ENCODE data around the gene WNK2.

Gene WNK2

DNA sequence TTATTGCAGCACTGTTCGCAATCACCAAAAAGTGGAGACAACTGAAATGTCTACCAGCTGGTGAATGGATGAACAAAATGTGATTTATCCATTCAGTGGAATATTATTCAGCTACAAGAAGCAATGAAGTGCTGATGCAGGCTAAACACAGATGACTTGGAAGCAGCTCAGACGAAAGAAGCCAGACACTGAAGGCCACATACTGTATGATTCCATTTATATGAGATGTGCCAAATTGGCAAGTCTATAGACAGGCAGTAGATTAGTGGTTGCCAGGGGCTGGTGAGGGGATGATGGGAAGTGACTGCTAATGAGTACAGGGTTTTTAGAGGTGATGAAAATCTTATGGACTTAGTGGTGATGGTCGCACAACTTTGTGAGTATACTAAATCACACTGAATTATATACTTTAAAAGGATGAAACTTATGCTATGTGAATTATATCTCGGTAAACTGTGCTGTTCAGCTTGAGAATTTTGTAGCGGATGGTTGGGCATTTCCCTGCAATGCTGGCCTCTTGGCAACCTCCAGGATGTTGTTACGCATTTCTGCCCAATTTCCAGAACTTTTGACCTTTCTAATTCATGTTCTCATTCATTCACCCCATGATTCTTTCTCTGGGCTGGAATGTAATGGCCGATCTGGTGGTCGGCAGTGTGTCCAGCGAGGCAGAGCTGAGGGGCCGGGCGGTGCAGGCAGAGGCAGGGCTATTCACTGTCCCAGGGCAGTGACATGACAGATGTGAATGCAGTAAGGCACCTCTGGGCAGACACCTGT lies 22.0 kb upstream of the WNK2 start:
- no peak for DNase-seq (ENCODE audit: low read depth)

DNA sequence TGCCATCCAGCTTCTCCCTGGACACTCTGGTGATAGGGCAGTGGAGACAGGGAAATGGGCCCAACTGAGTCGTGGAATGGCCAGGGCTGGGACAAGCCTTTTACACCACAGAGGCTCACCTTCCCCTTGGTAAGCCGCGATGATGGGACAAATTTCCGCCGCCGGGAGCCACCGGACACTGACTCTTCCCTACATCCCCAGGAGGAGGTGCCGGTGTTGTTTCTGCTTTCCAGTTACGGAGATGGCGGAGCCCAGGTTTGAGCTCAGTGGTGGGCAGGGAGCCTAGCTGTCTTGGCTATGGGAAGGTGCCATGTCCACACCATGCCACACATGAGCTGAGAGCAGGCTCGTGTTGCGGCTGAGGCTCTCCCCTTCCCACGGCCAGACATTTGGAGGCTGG lies 19.9 kb upstream of the WNK2 start:
- no peak for DNase-seq (ENCODE audit: low read depth)

DNA sequence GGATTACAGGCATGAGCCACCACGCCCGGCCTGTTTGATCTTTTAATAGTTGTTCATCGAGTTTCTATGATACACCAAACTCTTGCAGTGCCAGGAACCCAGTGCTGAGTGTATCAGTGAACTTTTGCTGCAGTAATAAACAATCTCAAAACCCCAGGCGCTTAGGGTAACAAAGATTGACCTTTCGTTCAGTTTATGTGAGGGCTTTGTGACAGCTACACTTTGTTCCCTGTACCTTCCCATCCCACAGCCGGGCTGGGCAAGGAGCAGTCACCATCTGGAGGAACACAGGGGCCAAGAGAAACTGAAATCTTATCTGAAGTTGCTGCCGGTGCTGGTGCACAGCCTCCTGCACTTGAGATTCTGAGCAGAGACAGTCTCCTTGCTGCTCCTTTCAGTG lies 17.2 kb upstream of the WNK2 start:
- DNase-seq (ENCODE audit: low read depth), result no peak

DNA sequence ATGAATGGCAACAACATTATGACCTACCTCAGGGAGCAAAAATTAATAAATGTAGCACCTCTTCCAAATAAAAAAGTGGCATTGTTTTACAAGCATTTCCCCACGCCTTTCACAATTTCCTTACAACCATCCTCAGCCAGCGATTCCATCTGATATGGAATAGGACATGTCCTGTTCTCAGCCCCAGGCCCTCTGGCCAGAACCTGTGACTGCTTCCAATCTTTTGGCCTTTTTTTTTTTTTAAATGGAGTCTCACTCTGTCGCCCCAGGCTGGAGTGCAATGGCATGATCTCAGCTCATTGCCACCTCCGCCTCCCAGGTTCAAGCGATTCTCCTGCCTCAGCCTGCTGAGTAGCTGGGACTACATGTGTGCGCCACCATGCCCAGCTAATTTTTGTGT lies 16.8 kb upstream of the WNK2 start:
- DNase-seq (ENCODE audit: low read depth), result no peak

DNA sequence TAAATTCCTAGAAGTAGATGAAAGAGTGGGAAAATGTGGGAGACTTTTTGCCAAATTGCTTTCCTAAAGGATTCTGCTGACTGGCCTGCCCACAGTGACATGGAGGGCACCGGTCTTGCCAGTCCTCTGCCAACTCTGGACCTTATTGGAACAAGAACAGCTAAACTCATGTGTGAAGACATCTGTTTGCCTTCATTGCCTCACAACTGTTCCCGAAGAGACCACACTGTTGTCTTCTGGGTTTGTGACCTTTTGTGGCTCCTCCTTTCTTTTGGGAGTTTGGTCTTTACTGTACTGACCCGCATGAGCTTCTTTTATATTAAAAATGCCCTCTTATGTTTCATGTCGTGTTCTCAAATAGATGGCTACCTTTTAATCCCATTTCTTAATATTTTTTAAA lies 16.1 kb upstream of the WNK2 start:
- DNase-seq (ENCODE audit: low read depth), result no peak

DNA sequence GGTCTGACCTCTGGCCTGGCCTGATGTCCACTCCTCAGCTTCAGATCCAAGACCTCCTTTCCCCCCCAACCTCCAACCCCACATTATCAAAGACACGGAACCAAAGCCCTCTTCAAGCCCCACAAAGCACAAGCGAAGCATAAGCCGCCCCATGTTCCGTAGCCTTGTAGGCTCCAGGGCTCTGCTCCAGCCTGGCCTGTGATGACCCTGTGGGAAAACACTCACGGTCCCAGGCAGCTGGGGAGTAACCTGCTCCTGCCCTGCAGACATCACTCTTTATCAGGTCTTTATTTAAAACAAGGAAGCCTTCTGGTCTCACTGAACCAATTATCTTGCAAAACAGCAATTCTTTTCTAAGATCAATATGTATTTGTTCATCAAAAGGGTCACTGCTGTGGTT lies 15.4 kb upstream of the WNK2 start:
- DNase-seq (ENCODE audit: low read depth), result no peak

DNA sequence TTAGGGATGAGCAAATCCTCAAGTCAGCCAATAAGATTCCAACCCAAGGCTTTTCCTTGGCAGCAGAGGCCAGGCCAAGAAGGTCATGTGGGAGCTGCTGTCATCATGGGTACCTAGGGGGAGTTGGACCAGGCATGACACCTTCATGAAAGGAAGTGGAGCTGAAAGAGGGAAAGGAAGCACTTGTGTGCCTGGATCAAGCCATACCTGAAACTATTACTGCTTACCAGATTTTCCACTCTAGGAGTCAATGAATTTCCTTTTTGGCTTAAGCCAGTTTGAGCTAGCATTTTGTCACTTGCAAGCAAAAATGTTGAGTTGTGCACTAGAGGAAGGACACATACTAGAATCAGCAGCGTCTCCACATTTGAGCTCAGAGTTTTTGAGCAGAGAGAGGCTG lies 14.5 kb upstream of the WNK2 start:
- DNase-seq (ENCODE audit: low read depth), result no peak

DNA sequence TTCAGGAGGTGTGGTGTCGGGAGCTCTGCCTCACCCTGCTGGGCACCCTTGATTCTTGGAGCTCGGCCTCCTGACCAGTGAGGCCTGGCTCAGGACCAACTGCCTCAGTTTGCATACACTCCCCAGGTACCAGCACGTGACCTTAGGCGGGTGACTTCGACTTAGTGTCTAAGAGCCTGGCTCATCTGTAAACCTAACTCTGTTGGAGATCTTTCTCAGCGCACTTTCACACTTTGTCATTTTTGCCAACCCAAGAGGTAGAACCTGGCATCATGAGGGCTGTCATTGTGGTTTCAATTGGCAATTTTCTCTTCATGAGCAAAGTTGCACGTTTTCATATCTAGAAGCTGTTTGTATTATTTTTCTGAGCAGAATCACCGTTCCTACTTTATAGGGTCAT lies 13.4 kb upstream of the WNK2 start:
- DNase-seq (ENCODE audit: low read depth), result no peak

DNA sequence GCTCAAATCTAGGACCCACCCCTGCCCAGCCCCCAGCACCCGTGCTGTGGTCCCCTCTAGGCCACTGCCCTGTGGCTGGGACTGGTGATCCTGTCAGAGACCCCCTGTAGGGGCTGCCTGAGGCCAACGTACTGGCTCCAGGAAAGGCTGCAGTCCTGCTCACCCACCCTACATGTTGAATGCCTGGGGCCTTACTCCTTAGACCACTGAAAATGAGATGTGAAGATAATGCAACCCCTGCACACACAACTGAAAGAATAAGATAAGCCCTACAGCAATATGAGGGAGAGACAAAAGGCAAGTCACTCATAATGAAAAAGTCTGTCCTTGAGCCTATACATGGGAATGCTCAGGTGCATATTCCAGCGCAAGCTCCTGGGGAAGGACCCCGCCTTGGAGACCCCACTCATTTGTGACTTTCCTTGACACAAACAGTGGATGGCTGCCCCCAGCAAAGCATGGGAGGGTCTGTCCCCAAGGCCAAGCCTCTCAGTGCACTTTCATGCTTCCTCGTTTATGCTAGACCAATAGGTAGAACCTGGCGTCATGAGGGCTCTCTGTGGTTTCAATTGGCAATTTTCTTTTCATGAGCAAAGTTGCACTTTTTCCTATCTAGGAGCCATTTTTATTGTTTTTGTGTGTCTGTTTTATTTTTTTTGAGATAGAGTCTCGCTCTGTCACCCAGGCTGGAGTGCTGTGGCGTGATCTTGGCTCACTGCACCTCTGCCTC lies 12.5 kb upstream of the WNK2 start:
- DNase-seq (ENCODE audit: low read depth), result no peak

DNA sequence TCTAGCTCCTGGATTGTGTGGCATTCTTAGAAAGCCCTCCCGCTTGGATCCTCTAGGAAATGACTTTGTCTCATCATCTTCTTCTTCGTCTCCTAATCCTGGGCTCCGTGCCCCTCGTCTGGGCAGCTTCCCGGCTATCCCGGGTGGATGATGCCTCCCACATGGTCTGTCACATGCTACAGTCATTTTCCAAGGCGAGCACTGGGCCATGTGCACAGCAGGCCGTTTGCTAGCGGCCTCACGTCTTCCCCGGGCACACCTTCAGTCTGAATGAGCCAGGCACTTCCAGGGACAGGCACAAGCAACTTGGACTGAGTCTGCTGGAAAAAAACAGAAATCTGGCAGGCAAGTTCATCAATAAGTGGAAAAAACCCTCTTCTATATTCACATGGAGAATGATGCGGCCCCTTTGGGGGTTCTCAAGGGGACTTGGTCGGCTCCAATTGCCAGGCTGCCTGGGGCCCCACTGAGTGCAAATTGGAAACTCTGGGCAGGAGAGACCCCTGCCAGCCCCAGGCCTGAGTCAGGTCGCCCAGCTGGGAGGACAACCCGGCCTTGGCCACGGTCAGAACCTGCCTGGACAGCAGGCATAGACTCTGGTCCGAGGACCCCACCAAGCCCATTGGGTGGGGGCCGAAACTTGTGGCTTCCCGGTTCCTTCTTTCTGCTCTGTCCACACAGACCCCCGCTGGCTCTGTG lies 11.1 kb upstream of the WNK2 start:
- DNase-seq (ENCODE audit: low read depth), result no peak

DNA sequence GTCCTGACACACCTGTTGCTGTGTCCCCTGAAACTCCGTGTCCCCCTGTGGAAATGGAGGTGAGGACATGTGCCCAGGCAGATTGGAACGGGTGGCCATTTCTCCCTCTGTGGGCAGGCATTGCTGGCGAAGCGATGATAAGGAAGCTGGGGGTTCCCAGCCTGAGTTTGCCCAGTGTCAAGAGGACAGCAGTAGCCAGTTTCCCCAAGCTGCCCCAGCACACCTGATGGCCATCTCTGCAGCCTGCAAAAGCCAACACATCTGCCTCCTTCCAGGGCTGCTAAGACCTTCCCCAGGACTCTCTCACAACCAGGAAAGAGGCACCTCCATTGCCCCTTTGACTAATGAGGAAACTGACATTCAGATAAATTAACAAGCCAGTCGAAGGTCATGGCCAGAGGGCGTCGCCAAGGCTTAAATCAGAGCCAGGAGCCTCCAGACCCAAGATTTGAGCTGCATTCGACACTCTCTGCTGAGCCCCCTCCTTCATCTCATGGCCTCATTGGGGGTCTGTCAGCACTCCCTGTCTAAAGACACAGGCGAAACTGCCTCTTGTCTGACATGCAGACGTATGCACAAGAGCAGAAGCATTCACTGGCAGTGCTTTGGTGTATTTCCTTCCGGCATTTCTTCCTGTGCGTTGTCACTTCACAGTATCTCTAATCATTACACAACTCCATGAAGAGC lies 10.4 kb upstream of the WNK2 start:
- DNase-seq (ENCODE audit: low read depth), result no peak

DNA sequence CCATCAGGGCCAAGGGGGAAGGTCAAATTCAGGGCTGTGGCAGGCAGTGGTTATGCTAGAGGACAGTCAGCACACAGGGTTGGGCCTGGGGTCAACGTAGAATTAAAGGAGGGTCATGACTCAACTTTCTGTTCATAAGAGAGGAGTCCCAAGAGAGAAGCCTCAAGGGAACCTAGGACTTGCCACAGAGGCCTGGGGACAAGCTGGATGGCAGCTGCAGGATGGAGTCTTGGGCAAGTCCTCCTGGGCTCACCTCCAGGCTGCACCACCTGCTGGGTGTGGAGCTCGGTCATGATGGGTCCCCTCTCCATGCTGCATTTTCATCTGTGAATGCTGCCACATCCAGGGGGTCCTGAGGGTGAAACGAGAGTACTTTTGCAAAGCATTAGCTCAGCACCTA lies 9.0 kb upstream of the WNK2 start:
- DNase-seq (ENCODE audit: low read depth), result no peak

DNA sequence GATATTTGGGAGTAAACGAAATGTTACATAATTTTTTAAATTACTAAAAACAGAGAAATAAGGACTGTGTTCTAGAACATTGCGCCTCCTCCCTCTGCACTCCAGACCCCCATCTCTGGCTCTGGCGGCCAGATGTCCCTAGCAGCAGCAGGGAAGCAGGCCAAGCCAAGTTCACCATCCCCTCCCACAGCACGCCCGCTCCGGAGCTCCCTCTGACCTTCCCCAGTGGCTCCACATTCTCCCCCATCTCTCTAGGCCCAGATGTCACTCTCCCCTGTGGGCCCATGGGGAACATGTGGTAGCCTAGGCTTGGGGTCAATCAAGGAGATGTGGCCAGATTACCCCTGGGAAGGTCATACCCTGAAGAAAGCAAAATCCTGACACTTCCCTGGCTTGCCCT lies 6.3 kb upstream of the WNK2 start:
- no peak for DNase-seq (ENCODE audit: low read depth)

DNA sequence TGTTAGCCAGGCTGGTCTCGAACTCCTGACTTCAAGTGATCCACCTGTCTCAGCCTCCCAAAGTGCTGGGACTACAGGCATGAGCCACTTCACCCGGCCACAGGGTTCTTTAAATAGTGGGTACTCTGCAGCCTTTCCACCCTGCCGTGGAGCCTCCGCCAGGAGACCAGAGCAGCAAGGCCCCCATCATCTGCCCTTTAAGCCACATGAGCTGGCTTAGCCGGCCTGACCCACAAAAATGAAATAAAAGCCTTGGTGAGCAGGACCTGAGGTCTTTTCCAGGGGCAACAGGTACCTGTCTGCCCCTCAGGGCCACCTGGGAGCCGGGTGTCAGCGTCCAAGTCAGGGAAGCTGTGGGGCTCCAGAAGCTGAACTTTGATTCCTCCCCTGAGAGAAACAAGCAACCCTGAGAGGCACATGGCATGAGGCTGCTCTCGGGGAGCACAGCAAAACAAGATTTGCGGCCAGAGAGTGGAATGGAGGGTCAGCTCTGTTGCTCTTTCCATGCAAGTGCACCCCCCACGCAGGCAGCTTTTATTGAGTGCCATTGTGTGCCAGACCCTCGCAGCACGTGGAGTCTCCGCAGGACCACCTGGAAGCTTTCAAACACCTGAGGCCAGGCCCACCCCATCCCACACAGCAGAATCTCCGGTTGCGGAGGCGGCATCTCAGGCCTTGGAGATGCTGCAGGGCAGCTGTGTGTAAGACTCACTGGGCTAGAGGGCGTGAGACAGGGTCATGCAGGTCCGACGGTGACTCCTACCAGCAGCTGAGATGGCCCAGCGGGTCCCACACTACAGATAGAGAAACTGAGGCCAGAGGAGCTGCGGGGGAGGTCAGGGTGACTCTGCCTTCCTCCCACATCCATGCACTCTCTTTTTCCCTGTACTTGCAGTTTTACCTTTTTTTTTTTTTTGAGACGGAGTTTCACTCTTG lies 4.8 kb upstream of the WNK2 start:
- no peak for DNase-seq (ENCODE audit: low read depth)

DNA sequence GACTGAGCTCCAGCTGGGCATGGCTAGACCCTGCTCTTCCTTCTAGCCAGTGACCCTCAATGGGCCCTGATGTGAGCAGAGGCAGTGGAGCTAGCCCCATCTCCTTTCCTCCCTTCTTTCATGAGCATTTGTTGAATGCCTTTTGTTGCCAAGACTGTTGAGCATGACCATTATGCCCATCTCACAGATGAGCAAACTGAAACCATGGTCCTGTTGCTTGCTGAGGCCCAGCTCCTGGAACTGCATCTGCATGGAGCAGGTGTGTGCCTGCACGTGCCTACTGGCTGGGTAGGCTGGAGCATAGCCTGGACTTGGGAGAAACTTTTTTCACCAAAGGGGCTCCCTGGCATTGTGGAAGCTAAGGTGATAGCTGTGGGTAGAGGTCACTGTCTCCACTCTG lies 3.0 kb upstream of the WNK2 start:
- no peak for DNase-seq (ENCODE audit: low read depth)

DNA sequence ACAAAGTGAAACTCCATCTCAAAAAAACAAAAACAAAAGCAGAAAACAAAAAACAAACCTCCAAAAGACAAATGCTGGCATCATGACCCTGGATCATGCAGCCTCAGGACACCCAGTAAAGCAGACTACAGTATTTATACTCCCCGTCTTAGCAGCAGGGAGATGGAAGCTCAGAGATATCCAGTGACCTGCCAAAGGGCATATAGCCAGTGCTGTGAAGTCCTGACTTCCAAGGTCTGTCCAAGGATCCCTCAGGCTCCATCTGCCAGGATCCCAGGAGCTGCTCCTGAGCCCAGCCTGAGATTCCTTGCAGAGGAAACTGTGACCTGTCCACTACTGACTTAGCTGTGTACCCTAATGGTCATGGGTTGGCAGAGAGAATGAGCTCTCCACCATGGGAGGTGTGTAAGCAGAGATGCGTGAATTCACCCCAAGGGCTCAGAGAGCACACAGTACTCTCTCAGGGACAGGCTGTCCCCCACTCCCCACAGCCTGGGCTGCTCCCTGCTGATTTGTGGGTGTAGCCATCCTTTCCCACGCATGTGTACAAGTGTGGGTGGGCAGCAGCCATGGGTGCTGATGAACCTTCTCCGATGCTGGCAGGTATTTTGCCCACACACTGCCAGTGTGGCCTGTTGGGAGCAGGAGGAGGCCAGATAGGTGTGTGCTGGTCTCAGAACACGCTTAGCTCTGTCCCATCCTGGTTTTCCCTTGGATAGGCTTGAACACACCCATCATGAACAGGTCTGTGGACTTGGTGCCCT lies 2.1 kb upstream of the WNK2 start:
- no peak for DNase-seq (ENCODE audit: low read depth)

DNA sequence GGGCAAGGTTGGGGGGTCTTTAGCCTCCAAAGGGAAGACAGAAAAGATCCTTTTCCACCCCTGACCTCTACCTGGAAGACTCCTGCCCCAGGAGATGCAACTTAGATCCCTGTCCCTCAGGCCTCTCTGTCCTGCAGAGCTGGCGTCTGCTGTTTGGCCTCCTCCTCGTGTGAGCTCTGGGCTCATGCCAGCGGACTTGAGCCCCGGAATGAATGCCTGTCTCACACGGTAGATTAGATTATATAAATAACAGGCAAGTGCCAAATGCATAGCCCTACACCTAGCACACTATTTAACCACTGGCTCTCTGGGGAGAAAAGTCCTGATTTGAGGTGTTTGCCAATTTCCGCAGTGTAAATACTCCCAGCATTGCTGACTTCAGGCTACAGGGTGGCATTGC lies 1.4 kb upstream of the WNK2 start:
- DNase-seq (ENCODE audit: low read depth), result no peak

DNA sequence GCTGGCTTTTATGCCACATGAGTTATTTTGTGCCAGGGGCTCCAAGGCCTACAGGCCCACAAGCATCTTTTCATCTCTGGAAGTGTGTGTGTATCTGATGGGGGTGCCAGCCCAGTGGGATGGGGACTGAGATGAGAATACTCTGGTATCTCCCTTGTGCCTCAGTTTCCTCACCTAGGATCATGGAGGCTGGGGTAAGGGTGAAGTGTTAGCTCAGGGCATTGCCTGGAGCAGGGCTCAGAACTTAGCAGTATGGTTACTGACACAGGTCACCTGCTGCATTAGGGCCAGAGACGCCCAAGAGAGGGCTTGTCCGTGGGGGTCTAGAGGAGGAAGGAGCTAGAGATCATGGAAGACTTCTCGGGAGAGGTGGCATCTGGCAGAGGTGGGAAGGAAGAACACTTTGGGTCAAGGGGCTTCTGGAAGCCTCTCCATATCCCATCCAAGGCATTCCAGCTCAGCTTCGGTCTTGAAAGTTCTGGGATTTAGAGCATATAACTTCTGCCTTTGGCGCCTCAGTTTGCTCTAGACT lies 742 bp upstream of the WNK2 start:
- no peak for DNase-seq (ENCODE audit: low read depth)

DNA sequence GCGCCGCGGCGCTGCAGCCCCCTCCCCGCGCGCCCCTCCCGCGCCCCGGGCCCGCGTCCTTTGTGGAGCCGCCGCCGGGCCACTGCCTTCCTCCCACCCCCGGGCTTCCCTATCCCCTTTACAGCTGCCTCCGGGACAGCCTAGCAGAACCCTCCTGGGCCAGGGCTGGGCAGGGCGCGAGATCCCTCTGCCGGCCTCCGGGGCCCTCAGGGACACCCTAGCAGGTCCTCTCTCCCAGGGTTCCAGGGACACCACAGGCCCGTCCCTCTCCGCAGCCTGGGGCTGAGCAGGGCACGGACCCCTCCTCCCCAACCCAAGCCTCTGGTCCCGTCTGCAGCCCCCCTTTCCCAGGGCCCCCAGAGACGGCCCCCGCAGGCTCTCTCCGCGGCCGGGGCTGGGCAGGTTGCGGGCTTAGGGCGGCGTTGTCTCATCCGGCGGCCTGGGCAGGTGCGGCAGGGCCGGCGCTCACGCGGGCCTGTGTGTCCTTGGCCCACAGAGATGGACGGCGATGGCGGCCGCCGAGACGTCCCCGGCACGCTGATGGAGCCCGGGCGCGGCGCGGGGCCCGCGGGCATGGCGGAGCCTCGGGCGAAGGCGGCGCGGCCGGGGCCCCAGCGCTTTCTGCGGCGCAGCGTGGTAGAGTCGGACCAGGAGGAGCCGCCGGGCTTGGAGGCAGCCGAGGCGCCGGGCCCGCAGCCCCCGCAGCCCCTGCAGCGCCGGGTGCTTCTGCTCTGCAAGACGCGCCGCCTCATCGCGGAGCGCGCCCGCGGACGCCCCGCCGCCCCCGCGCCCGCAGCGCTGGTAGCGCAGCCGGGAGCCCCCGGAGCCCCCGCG lies 710 bp downstream of the WNK2 start:
- no peak for DNase-seq (ENCODE audit: low read depth)

Data from EH (cell line).